ENCODE results near the gene COPG1.

COPG1 gene

DNA sequence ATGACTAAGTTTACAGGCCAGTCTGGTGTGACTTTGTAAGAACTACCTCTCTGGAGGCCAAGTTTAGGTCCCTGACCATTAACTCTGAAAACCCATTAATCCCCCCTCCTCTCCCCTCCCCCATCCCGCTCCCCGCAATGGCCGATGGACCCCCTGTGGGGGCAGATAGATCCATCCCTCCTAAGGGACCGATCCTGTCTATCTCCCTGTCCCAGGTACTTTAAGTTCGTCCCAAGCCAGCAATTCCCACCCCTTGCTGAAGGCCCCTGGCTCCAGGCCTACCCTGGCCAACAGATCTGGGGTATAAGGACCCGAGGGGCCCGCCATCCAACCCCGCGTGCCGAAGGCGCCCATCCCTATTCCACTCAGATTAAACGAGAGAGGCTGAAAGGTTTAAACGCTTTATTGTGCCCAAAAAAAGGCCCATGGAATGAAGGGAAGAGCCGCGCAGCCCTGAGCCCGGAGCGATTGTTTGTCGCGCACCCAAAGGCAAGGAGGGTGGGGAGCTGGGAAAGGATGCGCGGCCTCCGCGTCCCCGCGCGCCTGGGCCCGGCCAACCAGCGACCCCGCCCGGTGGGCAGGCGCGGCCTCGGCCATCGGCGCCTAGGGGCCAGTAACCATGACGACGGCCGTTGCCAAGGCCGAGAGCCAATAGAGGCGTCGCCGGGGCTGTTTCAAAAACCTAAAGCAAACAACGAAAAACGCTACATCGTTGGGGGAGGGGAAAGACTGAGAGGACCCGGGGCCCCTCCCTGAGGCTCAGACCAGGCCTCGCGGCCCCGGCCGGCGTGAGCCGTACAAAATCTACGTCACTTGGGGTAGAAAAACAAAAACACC is 65.2 kb downstream of the COPG1 start:
- no peak for TF ChIP-seq JUND (IDR thresholded peaks at IDR 0.05; ENCODE audit: low read depth)
- in situ Hi-C loops (cut with HindIII; ENCODE audit: low pct_unique_long_range_greater_than_20kb, low sequenced_read_pairs): no loop called here

GRCh38 chr3:129315223-129315997 is 66.0 kb downstream of the COPG1 start:
- peak; percentile 53 to 63 for DNase-seq (ENCODE audit: low read depth in 1 of 2, low spot score in 1 of 2)
- no peak for TF ChIP-seq JUND (IDR thresholded peaks at IDR 0.05; ENCODE audit: low read depth)
- in situ Hi-C loops (cut with HindIII; ENCODE audit: low pct_unique_long_range_greater_than_20kb, low sequenced_read_pairs): no loop called here

More for the DNA sequence above, 65.2 kb downstream of the COPG1 start:
- peak; percentile 85 to 94 for DNase-seq (ENCODE audit: low read depth in 1 of 2, low spot score in 1 of 2)

DNA sequence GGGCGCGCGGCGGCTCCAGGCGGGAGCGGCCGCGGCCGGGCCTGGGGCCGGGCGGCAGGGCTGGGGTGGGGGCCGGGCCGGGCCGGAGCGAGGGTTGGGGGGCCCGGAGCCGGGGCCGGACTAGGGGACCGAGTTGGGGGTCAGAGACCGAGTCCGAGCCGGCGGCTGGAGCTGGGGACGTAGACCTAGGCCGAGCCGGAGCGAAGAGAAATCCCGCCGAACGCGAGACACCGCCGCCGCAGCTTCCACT is 66.5 kb downstream of the COPG1 start:
- no peak for DNase-seq (ENCODE audit: low read depth in 1 of 2, low spot score in 1 of 2)
- TF ChIP-seq JUND (IDR thresholded peaks at IDR 0.05; ENCODE audit: low read depth): no peak
- in situ Hi-C loops (cut with HindIII; ENCODE audit: low pct_unique_long_range_greater_than_20kb, low sequenced_read_pairs): no loop called here

- DNase-seq (ENCODE audit: low read depth in 1 of 2, low spot score in 1 of 2): peak; percentile 90 to 91
- in situ Hi-C loops (cut with HindIII; ENCODE audit: low pct_unique_long_range_greater_than_20kb, low sequenced_read_pairs): no loop called here
- no peak for TF ChIP-seq JUND (IDR thresholded peaks at IDR 0.05; ENCODE audit: low read depth)
These were observed 67.0 kb downstream of the COPG1 start for GRCh38 chr3:129316248-129317013.

DNA sequence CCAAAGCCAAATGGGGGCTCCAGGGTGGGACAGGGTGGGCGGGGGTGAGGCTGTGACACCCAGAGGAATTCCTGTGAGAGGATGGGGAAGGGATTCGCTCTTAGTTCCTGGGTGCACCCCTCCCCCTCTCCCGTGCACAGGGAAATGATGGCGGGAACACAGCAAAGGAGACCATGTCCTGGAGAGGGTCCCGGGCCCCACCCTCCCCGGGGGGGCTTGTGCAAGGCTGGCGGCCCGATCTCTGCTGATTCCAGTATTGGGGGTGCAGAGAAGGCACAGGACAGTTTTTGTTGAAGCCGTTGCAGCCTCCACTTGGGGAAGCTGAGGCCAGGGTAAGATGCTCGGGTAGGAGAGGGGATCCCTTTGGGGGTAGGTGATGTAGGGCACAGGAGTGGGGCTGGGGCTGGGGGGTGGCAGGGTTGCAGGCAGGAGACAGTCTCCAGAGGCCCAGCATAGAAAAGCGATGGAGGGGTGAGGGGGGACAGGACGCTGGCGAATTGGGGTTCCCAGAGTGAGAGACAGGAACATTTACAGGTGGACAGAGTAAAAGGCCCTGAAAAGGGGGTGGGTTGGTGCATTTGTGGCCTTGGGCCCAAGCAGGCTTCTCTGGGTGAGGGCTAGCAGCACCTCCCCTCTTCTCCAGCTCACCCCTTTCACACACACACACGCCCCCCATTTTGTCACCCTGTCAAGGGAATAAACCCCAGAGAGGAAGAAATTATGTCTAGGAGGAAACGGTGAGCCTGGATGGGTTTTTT is 67.8 kb downstream of the COPG1 start:
- TF ChIP-seq JUND (IDR thresholded peaks at IDR 0.05; ENCODE audit: low read depth): no peak
- no peak for DNase-seq (ENCODE audit: low read depth in 1 of 2, low spot score in 1 of 2)
- in situ Hi-C loops (cut with HindIII; ENCODE audit: low pct_unique_long_range_greater_than_20kb, low sequenced_read_pairs): no loop called here

- no peak for DNase-seq (ENCODE audit: low read depth in 1 of 2, low spot score in 1 of 2)
- in situ Hi-C loops (cut with HindIII; ENCODE audit: low pct_unique_long_range_greater_than_20kb, low sequenced_read_pairs): no loop called here
- TF ChIP-seq JUND (IDR thresholded peaks at IDR 0.05; ENCODE audit: low read depth): no peak
These were observed 68.4 kb downstream of the COPG1 start for GRCh38 chr3:129317848-129318247.

DNA sequence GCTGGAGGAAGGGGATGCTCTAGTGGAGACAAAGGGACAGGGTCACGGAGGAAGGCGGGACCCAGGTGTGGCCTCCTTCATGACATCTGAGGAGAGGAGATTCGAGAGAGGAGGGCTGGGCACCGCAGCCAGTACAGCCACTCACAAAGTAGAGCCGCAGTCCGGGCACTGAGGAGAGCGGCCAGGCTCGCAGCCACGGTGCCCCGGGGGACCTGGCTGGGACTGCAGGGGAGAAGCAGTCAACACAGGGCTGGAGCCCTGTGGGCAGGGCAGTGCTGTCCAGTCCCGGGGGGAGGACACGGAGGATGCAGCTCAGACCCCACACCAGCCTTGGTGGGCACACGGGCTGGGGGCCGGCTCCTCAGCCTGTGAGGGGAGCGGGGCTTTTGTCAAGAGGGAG is 69.5 kb downstream of the COPG1 start:
- in situ Hi-C loops (cut with HindIII; ENCODE audit: low pct_unique_long_range_greater_than_20kb, low sequenced_read_pairs): no loop called here

DNA sequence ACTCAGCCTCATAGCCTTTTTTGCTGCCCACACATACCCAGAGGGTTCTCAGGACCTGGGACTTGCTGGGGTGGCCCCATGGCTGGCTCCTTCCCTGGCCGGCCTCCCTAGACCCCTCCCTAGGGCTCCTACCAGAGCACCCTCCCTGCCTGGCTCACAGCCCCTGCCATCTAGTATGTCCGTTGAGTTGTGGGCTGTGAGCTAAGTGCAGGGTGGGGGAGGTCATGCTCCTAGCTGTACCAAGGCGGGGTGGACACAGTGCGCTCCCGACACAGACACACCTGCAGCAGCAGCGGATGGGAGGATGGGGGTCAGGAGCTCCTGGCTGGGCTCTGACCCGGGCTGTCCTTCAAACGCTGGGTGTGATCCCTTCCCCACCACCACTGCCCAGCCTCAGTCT is 70.9 kb downstream of the COPG1 start:
- TF ChIP-seq JUND (IDR thresholded peaks at IDR 0.05; ENCODE audit: low read depth): no peak
- DNase-seq (ENCODE audit: low read depth in 1 of 2, low spot score in 1 of 2): no peak
- in situ Hi-C loops (cut with HindIII; ENCODE audit: low pct_unique_long_range_greater_than_20kb, low sequenced_read_pairs): no loop called here

More for the DNA sequence above, 69.5 kb downstream of the COPG1 start:
- no peak for DNase-seq (ENCODE audit: low read depth in 1 of 2, low spot score in 1 of 2)
- no peak for TF ChIP-seq JUND (IDR thresholded peaks at IDR 0.05; ENCODE audit: low read depth)

DNA sequence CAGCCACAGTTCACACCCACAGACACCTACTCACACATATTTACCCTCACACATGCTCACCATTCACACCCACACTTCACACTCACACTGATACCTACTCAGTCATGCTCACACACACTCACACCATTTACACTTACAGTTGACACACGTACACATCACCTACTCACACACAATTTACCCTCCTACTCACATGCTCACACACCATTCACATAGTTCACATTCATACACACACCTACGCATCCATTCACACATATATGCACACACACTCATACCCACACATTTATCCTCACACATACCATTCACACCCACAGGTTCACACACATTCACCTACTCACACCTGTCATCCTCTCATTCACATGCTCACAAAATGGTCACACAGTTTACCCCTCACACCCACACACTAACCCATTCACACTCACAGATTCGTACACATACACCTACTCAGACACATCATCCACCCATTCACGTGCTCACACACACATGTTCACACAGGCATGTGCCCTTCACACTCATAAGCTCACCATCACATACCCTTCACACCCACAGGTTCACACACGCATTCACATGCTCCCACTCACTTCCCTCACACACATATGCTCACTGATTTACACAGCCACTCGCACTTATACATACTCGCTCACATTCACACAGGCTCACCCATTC is 71.5 kb downstream of the COPG1 start:
- in situ Hi-C loops (cut with HindIII; ENCODE audit: low pct_unique_long_range_greater_than_20kb, low sequenced_read_pairs): no loop called here
- TF ChIP-seq JUND (IDR thresholded peaks at IDR 0.05; ENCODE audit: low read depth): no peak
- no peak for DNase-seq (ENCODE audit: low read depth in 1 of 2, low spot score in 1 of 2)

DNA sequence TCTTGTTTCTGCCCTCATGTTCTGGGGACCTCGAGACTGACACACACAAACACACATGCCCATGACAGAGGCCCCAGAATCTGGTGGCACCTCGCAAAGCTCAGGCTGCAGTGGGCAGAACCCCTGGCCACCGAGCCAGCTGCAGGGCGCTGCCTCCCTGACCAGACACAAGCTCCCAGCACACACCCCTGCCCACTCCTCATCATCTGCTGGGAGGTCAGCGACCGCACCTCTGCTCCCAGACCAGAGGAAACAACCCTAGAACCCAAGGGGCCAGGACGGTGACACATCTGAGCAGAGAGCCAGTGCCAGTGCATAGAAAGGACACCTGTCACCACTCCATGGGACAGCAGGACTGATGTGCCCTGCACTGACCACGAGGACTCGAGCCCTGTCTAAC is 72.5 kb downstream of the COPG1 start:
- DNase-seq (ENCODE audit: low read depth in 1 of 2, low spot score in 1 of 2): no peak
- in situ Hi-C loops (cut with HindIII; ENCODE audit: low pct_unique_long_range_greater_than_20kb, low sequenced_read_pairs): no loop called here
- no peak for TF ChIP-seq JUND (IDR thresholded peaks at IDR 0.05; ENCODE audit: low read depth)

DNA sequence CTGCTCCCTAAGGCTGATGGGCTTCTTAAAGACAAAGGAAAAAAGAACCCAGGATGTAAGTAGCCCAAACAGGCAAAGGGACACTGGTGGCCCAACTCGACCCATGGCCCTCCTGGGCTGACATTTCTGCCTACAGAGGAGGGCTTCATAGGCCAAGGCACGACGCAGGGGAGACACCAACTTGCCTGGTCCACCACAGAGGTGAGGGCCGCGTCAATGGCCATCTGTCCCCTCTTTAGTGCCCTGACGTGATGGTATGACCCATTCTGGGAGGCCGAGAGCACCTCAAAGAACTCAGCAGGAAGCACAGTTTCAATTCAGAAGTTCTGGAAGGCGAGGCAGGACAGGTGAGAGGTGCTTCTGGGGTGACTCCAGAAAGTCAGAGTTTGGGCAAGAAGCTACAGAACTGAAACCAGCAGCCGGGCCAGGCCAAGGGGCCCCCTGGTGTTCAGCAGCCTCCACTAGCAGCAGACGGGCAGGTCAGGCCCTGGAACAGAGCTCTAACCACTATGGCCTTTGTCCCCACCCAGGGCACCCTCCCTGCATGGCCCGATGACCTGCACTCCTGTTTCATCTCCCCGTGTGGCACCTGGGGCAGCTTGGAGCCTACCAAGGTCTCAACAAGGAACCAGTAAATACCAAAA is 74.4 kb downstream of the COPG1 start:
- TF ChIP-seq JUND (IDR thresholded peaks at IDR 0.05; ENCODE audit: low read depth): no peak
- in situ Hi-C loops (cut with HindIII; ENCODE audit: low pct_unique_long_range_greater_than_20kb, low sequenced_read_pairs): no loop called here
- no peak for DNase-seq (ENCODE audit: low read depth in 1 of 2, low spot score in 1 of 2)

All from T47D (cell line).